Measurements from ENCODE around the gene ADAMTS2.
"Not testable (repeated sequence)": the region's sequence is repeated elsewhere in the genome, so short reads cannot be mapped to it uniquely, and the experiment has no call there.

GRCh38 chr5:179324316-179324715 lies 20.9 kb downstream of the ADAMTS2 start:
- not testable (repeated sequence) for TF ChIP-seq POLR2A, CTCF (IDR thresholded peaks at IDR 0.05)

Measured in lower leg skin (tissue), 3 donors.